Dermis microvascular lymphatic vessel endothelial cell (primary cell): ENCODE data around the gene DENND1A. TPM values are rescaled to one million over a fixed set of nuclear protein-coding genes. Genes with fewer than 3 reads are reported as not detected.

Experiments
- DNase-seq, 2 donors: peaks; one replicate each; pipeline versions ENCODE4 v3.0.0 to v3.0.0-alpha.2; 2010; ENCODE audit warnings: low read depth in 2 of 2
- total RNA-seq: library from RNA; depleted of rRNA; stranded (reverse); fragments of >200 nt; gene quantifications from 2 replicates; pipeline ENCODE4 v1.2.1, GENCODE V29; 2014

DENND1A gene
- total RNA-seq, 1 donor from 2014 or later, result 7.1 TPM

- no peak for DNase-seq
These were observed 343.7 kb downstream of the DENND1A start for GRCh38 chr9:123586275-123586674.

- no peak for DNase-seq
These were observed 345.4 kb downstream of the DENND1A start for GRCh38 chr9:123584202-123585176.

GRCh38 chr9:123583646-123584045, 346.3 kb downstream of the DENND1A start:
- no peak for DNase-seq

- no peak for DNase-seq
These were observed 358.7 kb downstream of the DENND1A start for GRCh38 chr9:123571240-123571639.

- DNase-seq, result peak in 1 of 2 donors; percentile 48
These were observed 360.9 kb downstream of the DENND1A start for GRCh38 chr9:123568691-123569688.

GRCh38 chr9:123567013-123567412, 362.9 kb downstream of the DENND1A start:
- no peak for DNase-seq

- DNase-seq, result no peak
These were observed 365.3 kb downstream of the DENND1A start for GRCh38 chr9:123564652-123565051.

- no peak for DNase-seq
These were observed 367.0 kb downstream of the DENND1A start for GRCh38 chr9:123562844-123563346.

GRCh38 chr9:123561046-123561445, 368.9 kb downstream of the DENND1A start:
- no peak for DNase-seq

- DNase-seq, result no peak
These were observed 373.2 kb downstream of the DENND1A start for GRCh38 chr9:123556464-123557435.

- DNase-seq, result no peak
These were observed 374.3 kb downstream of the DENND1A start for GRCh38 chr9:123555646-123556045.

GRCh38 chr9:123552530-123552929, 377.4 kb downstream of the DENND1A start:
- no peak for DNase-seq

- no peak for DNase-seq
These were observed 378.2 kb downstream of the DENND1A start for GRCh38 chr9:123551734-123552133.

GRCh38 chr9:123550797-123551196, 379.1 kb downstream of the DENND1A start:
- DNase-seq, result no peak

- DNase-seq, result no peak
These were observed 379.9 kb downstream of the DENND1A start for GRCh38 chr9:123550012-123550411.

- DNase-seq, result peak in 1 of 2 donors; percentile 20
These were observed 381.0 kb downstream of the DENND1A start for GRCh38 chr9:123548741-123549545.

GRCh38 chr9:123544007-123544827, 385.7 kb downstream of the DENND1A start:
- DNase-seq, result peak; percentile 36 to 51

GRCh38 chr9:123543492-123543891, 386.4 kb downstream of the DENND1A start:
- DNase-seq, result no peak
